Panc1 (cell line): ENCODE measurements around the gene CTXND1. TPM values are rescaled to one million over a fixed set of nuclear protein-coding genes. Genes with fewer than 3 reads are reported as not detected.

ENCODE experiments used
- ATAC-seq: fragments of 200-7000 bp; cut with Tn5 transposase; 2 replicates; pipeline ENCODE4 v1.9.1; 2020; ENCODE audit warnings: mild to moderate bottlenecking, moderate library complexity
- BruUV-seq: library from RNA; stranded (reverse); fragments of 400-500 nt; replicated peaks from 2 replicates; lab custom pipeline; 2021; lab: Mats Ljungman, UMichigan
- CTCF ChIA-PET: fragments of 300-600 bp; sonication (Branson Sonifier 250); formaldehyde crosslinking; loops from one replicate; lab custom pipeline; 2022; ENCODE audit warnings: antibody characterized with exemption; lab: Charles Lee
- POLR2A ChIA-PET: fragments of 300-600 bp; sonication (Branson Sonifier 250); formaldehyde crosslinking; loops from one replicate; lab custom pipeline; 2022; ENCODE audit warnings: antibody characterized with exemption; lab: Charles Lee
- DNase-seq: peaks from one replicate; pipeline ENCODE4 v3.0.0-alpha.2; 2010; ENCODE audit warnings: low read depth, low spot score
- H3K27ac ChIP-seq: 2 replicates; pipeline ENCODE4 v1.5.1; 2011; ENCODE audit warnings: mild to moderate bottlenecking, low read length, inconsistent platforms
- H3K27me3 ChIP-seq: fragments of 200-500 bp; sonication (Bioruptor generic); 2 replicates; pipeline ENCODE4 v1.6.0; 2014; ENCODE audit warnings: low read length, inconsistent platforms; ENCODE audit not compliant: control insufficient read depth, insufficient read depth
- H3K36me3 ChIP-seq: fragments of 200-500 bp; sonication (Bioruptor generic); 2 replicates; pipeline ENCODE4 v1.5.1; 2014; ENCODE audit warnings: inconsistent platforms, mild to moderate bottlenecking, low read length, moderate library complexity; ENCODE audit not compliant: control insufficient read depth, insufficient read depth
- H3K4me1 ChIP-seq: 2 replicates; pipeline ENCODE4 v1.5.1; 2011; ENCODE audit warnings: inconsistent platforms, mild to moderate bottlenecking, low read length, moderate library complexity; ENCODE audit not compliant: control insufficient read depth, insufficient read depth
- H3K4me3 ChIP-seq, 2 experiments: 2 replicates each; pipeline ENCODE4 v1.5.1; 2011 to 2012; ENCODE audit warnings: low read depth in 2 of 2, low read length in 2 of 2, mild to moderate bottlenecking in 2 of 2, inconsistent platforms in 1 of 2, moderate library complexity in 1 of 2
- H3K9me3 ChIP-seq: fragments of 200-500 bp; sonication (Bioruptor generic); 2 replicates; pipeline ENCODE4 v1.5.1; 2014; ENCODE audit warnings: low read depth, mild to moderate bottlenecking, inconsistent platforms, low read length, moderate library complexity; ENCODE audit not compliant: control insufficient read depth, insufficient read depth
- POLR2AphosphoS5 ChIP-seq: IDR thresholded peaks from 2 replicates; pipeline ENCODE4 v1.6.1; 2012; ENCODE audit warnings: mild to moderate bottlenecking, low read depth, low read length, moderate library complexity
- REST ChIP-seq, 2 experiments: IDR thresholded peaks; 2 replicates each; pipeline ENCODE4 v1.6.1; 2011 to 2012; ENCODE audit warnings: low read depth in 2 of 2, control low read depth in 1 of 2, low read length in 1 of 2, mild to moderate bottlenecking in 1 of 2, moderate library complexity in 1 of 2; ENCODE audit not compliant: insufficient read depth in 1 of 2
- SIN3A ChIP-seq: IDR thresholded peaks from 2 replicates; pipeline ENCODE4 v1.6.1; 2012; ENCODE audit warnings: low read depth, mild to moderate bottlenecking, low read length, moderate library complexity, borderline replicate concordance; ENCODE audit not compliant: insufficient read depth
- TCF7L2 ChIP-seq: IDR thresholded peaks from 2 replicates; pipeline ENCODE4 v1.6.1; 2011; ENCODE audit warnings: mild to moderate bottlenecking, low read depth, low read length, inconsistent platforms
- in situ Hi-C: cut with HindIII; loops from 2 replicates; pipeline ENCODE4 v1.10.0; 2016; ENCODE audit warnings: low sequenced_read_pairs, low pct_unique_long_range_greater_than_20kb
- intact Hi-C: fragments of 100-400 bp; cut with micrococcal nuclease; formaldehyde crosslinking; loops from one replicate; pipeline ENCODE4 v1.10.0; 2022; ENCODE audit not compliant: unreplicated experiment
- total RNA-seq: library from RNA; stranded (reverse); gene quantifications from one replicate; pipeline ENCODE4 v1.2.1, GENCODE V29; 2021; ENCODE audit not compliant: unreplicated experiment
- TF ChIP-seq, protein P1 (sequence below): fragments of 450-650 bp; IDR thresholded peaks from 2 replicates; pipeline ENCODE4 v1.5.1; 2017; ENCODE audit warnings: mild to moderate bottlenecking

The CTXND1 gene
- total RNA-seq, 1 experiment from 2014 or later: not detected

GRCh38 chr15:80265021-80265420 lies 13.0 kb upstream of the CTXND1 start:
- DNase-seq: no peak
- ChIA-PET POLR2A (no interaction called here), CTCF (no interaction called here)
- BruUV-seq: no TSS peak
- TF ChIP-seq SIN3A (no peak), REST (IDR thresholded peaks at IDR 0.05; ENCODE audit: insufficient read depth in 1 of 2, low read depth in 2 of 2, low read length in 1 of 2) (no peak), TCF7L2 (no peak), POLR2AphosphoS5 (no peak)
- TF ChIP-seq, protein P1, sequence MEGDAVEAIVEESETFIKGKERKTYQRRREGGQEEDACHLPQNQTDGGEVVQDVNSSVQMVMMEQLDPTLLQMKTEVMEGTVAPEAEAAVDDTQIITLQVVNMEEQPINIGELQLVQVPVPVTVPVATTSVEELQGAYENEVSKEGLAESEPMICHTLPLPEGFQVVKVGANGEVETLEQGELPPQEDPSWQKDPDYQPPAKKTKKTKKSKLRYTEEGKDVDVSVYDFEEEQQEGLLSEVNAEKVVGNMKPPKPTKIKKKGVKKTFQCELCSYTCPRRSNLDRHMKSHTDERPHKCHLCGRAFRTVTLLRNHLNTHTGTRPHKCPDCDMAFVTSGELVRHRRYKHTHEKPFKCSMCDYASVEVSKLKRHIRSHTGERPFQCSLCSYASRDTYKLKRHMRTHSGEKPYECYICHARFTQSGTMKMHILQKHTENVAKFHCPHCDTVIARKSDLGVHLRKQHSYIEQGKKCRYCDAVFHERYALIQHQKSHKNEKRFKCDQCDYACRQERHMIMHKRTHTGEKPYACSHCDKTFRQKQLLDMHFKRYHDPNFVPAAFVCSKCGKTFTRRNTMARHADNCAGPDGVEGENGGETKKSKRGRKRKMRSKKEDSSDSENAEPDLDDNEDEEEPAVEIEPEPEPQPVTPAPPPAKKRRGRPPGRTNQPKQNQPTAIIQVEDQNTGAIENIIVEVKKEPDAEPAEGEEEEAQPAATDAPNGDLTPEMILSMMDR: no peak
- intact Hi-C loops: no loop called here
- H3K9me3 ChIP-seq: no peaks in the 10 kb centered on the region
- no peak overlapping the region for H3K4me3 ChIP-seq
- H3K27ac ChIP-seq: no peak overlapping the region
- H3K4me1 ChIP-seq: no peaks in the 10 kb centered on the region
- no peaks in the 10 kb centered on the region for H3K36me3 ChIP-seq
- ATAC-seq: no peak
- in situ Hi-C loops: no loop called here
- H3K27me3 ChIP-seq: peaks cover 17% of the 10 kb centered on the region

GRCh38 chr15:80264031-80264430 lies 12.0 kb upstream of the CTXND1 start:
- DNase-seq (no peak), ATAC-seq (no peak)
- no peak overlapping the region for H3K27ac ChIP-seq
- H3K4me1 ChIP-seq: no peaks in the 10 kb centered on the region
- TF ChIP-seq SIN3A (no peak), REST (IDR thresholded peaks at IDR 0.05; ENCODE audit: insufficient read depth in 1 of 2, low read depth in 2 of 2, low read length in 1 of 2) (peak; percentile 80 to 85)
- BruUV-seq: no TSS peak
- no peak overlapping the region for H3K4me3 ChIP-seq
- H3K36me3 ChIP-seq: no peaks in the 10 kb centered on the region
- CTCF ChIA-PET: no interaction called here
- intact Hi-C loops (no loop called here), in situ Hi-C loops (no loop called here)
- H3K9me3 ChIP-seq: no peaks in the 10 kb centered on the region
- POLR2A ChIA-PET: no interaction called here
- H3K27me3 ChIP-seq: peaks cover 27% of the 10 kb centered on the region
